ENCODE results near the gene KCTD13.
"Not testable (repeated sequence)": the region's sequence is repeated elsewhere in the genome, so short reads cannot be mapped to it uniquely, and the experiment has no call there.

Gene KCTD13

DNA sequence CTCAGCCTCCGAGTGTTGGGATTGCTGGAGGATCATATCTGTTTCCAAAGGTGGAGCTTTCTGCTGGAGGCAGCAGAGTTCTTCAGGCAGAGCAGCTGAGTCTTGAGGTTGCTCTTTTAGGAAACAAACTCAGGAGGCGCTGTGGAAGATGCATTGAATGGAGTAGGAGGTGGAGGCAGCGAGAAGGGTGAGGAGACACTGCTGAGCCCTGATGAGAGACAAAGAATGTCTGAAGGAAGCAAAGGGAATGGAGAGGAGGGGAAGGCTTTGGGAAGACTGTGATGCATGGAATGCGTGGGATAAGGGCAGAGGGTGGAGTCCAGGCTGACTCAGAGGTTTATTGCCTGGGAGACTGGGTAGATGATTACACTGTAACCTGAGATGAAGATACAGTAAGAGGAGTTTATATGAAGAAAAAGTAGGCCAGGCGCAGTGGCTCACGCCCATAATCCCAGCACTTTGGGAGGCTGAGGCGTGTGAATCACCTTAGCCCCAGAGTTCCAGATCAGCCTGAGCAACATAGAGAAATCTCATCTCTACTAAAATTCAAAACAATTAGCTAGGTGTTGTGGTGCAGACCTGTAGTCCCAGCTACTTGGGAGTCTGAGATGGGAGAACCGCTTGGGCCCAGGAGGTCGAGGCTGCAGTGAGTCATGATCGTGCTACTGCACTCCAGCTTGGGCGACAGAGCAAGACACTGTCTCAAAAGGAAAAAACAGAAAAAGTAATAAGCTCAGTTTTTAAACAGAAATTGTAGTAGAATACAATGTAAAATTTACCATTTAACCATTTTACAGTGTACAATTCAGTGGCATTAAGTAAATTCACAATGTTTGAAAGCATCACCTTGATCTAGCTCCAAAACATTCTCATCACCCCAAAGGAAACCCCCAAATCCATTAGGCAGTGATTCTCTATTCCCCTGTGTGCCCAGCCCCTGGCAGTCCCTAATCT, 18.1 kb upstream of the KCTD13 start:
- peak; percentile 92 for FAIRE-seq

- no peak for FAIRE-seq
These were observed 14.6 kb upstream of the KCTD13 start for GRCh38 chr16:29940656-29941055.

DNA sequence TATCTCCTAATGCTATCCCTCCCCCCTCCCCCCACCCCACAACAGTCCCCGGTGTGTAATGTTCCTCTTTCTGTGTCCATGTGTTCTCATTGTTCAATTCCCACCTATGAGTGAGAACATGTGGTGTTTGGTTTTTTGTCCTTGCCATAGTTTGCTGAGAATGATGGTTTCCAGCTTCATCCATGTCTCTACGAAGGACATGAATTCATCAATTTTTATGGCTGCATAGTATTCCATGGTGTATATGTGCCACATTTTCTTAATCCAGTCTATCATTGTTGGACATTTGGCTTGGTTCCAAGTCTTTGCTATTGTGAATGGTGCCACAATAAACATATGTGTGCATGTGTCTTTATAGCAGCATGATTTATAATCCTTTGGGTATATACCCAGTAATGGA, 5.7 kb upstream of the KCTD13 start:
- not testable (repeated sequence) for FAIRE-seq

DNA sequence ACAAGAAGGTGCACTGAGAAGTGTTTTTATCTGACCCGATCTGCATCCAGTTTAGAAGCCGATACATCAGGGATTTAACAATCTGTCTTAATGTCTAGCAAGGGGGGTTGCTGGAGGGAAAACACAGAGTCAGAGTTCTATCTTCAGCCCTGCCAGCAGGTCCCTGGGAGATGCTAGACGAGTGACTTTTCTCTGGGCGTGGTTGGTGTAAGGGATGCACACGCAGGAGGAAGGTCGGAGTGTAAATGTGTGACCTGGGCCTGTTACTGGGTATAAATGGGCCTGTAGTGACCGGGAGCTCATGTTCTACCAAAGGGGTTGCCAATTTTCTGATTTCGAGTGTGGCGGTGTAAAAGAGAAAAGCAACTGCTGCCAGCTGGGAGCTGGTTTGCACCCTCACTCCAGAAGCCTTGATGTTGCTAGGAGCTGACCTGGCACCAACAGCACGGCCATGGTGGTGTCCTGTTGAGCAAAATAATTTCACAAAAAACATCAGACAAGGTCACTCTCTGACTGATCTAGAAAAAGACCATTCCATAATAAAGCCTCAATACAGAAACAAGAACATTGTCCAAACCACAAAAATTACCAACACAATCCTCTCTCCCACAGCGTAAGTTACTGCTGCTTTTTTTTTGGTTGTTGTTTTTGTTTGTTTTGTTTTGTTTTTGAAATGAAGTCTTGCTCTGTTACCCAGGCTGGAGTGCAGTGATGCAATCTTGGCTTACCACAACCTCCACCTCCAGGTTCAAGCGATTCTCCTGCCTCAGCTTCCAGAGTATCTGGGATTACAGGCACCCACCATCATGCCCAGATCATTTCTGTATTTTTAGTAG, 1.3 kb upstream of the KCTD13 start:
- no peak for FAIRE-seq

DNA sequence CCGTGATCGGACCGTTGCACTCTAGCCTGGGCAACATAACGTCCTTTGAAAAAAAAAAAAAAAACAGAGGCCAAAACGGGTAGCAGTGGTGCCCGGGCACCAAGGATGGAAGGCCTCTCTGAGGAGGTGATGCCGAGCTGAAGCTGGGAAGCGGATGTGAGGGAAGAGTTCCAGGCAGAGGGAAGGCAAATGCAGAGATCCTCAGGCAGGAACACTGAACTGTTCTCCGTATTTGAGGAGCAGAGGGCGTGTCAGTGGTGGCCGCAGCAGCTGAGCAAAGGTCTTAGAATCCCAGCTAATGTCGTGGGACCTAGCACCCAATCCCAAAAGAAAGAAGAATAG, 656 bp upstream of the KCTD13 start:
- FAIRE-seq: no peak

GRCh38 chr16:29925105-29925756, 795 bp downstream of the KCTD13 start:
- FAIRE-seq: no peak

- no peak for FAIRE-seq
These were observed 3.0 kb downstream of the KCTD13 start for GRCh38 chr16:29922986-29923501.

GRCh38 chr16:29922326-29922725, 3.7 kb downstream of the KCTD13 start:
- no peak for FAIRE-seq

DNA sequence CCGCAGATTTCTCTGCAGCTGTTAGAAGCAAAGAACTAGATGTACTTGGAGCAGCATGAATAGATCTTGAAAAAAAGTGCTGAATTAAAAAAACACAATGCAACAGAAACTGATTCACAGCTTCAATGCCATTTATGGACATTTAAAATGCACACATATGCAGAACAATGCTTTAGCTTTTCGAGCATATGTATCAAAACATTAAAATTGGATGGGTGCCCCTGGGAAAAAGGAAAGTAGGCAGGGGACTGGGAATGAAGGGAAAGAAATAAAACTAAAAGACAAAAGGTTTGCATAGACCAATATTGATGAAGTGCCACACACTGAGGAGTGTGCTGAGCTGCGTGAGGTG, 5.0 kb downstream of the KCTD13 start:
- no peak for FAIRE-seq

DNA sequence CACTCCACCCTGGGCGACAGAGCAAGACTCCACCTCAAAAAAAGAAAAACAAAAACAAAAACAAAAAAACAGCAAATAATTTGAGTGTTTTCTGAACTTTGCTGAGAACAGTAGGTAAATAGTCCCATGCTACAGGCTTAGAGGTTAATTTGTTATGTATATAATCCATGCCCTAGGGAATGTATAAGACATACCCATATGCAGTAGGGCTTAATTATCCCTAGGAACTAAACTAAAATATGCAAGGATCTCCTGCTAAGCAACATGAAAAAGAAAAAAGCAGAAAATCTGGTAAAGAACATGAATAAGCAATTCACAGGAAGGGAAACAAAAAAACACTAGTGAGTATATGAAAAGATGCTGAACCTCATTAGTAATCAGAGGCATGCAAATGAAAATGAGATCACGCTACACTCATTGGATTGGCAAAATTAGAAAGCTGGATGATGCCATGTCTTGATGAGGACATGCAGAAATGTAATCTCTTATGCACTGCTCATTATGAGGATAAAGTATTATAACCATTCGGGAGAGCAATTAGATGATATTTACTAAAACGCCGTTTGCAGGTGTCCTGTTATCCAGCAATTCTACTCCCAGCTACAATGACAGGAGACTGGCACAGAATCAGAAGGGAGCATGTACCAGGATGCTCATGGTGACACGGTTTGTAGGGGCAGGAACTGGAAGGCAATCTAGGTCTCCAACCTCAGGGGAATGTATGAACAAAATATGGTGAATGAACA, 5.6 kb downstream of the KCTD13 start:
- no peak for FAIRE-seq

GRCh38 chr16:29916979-29917378, 9.0 kb downstream of the KCTD13 start:
- no peak for FAIRE-seq

DNA sequence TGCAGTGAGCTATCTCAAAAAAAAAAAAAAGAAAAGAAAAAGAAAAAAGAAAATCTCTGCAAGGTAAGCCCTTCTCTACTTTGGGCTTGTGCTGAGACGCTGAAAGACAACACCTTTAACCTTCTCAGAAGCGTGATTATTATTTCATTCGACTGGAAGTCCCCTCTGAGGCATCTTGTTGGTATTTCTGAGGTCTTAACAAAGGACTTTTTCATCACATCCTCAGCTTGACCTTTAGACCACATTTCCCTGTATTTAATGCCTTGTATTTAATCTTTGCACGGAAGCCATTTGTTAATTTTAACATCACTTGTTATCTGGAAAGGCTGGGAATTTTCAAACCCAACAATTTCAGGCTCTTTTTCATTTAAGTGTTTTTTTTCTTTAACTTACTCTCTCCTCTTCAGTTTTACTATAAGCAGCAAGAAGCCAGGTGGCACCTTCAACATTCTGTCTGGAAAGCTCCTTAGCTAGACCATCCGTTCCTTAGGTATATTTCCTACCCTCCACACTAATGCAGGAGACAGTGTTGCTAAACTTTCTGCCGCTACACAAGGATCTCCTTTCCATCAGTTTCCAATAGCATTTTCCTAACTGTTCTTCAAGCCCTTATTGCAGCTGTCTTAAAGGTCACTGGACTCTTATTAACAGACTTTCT, 10.3 kb downstream of the KCTD13 start:
- no peak for FAIRE-seq

- no peak for FAIRE-seq
These were observed 12.5 kb downstream of the KCTD13 start for GRCh38 chr16:29913514-29913913.

GRCh38 chr16:29912087-29912486, 13.9 kb downstream of the KCTD13 start:
- no peak for FAIRE-seq

- no peak for FAIRE-seq
These were observed 14.4 kb downstream of the KCTD13 start for GRCh38 chr16:29911676-29912010.

- FAIRE-seq: no peak
These were observed 15.0 kb downstream of the KCTD13 start for GRCh38 chr16:29910819-29911675.

DNA sequence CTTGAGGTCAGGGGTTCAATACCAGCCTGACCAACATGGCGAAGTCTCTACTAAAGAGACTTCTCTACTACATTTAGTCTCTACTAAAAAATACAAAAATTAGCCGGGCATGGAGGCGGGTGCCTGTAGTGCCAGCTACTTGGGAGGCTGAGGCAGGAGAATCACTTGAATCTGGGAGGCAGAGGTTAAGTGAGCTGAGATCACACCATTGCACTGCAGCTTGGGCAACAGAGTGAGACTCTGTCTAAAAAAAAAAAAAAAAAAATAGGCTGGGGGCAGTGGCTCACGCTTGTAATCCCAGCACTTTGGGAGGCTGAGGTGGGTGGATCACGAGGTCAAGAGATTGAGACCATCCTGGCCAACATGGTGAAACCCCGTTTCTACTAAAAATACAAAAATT, 16.2 kb downstream of the KCTD13 start:
- not testable (repeated sequence) for FAIRE-seq

- FAIRE-seq: no peak
These were observed 16.6 kb downstream of the KCTD13 start for GRCh38 chr16:29909391-29909790.

DNA sequence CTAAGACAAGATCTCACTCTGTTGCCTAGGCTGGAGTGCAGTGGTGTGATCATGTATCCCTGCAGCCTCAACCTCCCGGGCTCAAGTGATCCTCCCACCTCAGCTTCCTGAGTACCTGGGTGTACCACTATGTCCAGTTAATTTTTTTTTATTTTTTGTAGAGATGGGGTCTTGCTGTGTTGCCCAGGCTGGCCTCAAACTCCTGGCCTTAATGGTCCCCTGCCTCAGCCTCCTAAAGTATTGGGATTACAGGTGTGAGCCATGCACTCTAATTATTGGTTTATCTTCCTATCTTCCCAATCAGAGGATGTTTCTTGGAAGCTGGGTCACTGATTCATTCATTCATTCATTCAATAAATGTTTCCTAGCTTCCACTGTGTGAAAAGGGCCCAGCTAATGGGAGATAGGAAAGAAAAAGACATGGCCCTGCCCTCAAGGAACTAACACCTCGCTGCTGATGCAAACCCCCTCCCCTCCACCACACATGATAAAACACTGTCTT, 17.3 kb downstream of the KCTD13 start:
- FAIRE-seq: no peak

DNA sequence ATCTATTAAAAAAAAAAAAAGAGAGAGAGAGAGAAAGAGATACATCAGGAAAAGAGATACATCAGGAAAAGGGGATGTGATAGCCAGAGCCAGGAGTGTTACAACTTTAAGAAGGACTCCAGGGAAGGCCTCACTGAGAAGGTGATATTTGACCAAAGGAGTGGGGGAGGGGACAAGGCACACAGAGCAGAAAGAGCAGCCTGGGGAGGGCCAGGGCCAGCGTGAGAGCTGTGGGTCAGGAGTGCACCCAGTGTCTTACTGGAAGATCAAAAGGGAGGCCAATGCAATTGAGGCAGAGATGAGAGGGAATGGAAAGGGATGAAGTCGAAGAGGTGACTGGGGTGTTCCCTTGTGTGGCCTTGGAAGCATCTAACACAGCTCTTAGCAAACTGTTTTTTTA, 18.1 kb downstream of the KCTD13 start:
- no peak for FAIRE-seq
